H1 (cell line): ENCODE measurements around the gene TXNRD2. TPM values are rescaled to one million over a fixed set of nuclear protein-coding genes. Genes with fewer than 3 reads are reported as not detected.

ENCODE experiments used
- ASH2L ChIP-seq: fragments of 200-600, 300-600 bp; sonication (generic); IDR thresholded peaks from one replicate; pipeline ENCODE4 v1.7.1; 2017; ENCODE audit warnings: low read length
- CHD1 ChIP-seq: IDR thresholded peaks from 2 replicates; pipeline ENCODE4 v1.6.1; 2012; ENCODE audit warnings: low read depth, low read length, improper control_type of control experiment
- GABPA ChIP-seq: IDR thresholded peaks from 2 replicates; pipeline ENCODE4 v1.6.1; 2011; ENCODE audit warnings: mild to moderate bottlenecking, low read length, moderate library complexity, borderline replicate concordance; ENCODE audit not compliant: insufficient read depth
- HDAC2 ChIP-seq, 2 experiments: fragments of 300-600 bp in 1 of 2; sonication (generic) in 1 of 2; IDR thresholded peaks; 2 replicates each; pipeline ENCODE4 v1.6.1; 2011 to 2012; ENCODE audit warnings: low read depth in 2 of 2, low read length in 2 of 2, mild to moderate bottlenecking in 2 of 2, moderate library complexity in 2 of 2, borderline replicate concordance in 1 of 2, inconsistent platforms in 1 of 2
- JUN ChIP-seq: IDR thresholded peaks from 2 replicates; pipeline ENCODE4 v1.6.1; 2011; ENCODE audit warnings: low read depth, mild to moderate bottlenecking, improper control_type of control experiment, low read length
- KDM5A ChIP-seq: fragments of 200-600 bp; IDR thresholded peaks from 2 replicates; pipeline ENCODE4 v1.7.1; 2012; ENCODE audit warnings: mild to moderate bottlenecking, low read length, inconsistent platforms, mixed read lengths
- POLR2AphosphoS5 ChIP-seq: IDR thresholded peaks from 2 replicates; pipeline ENCODE4 v1.6.1; 2011; ENCODE audit warnings: low read depth, low read length
- SUZ12 ChIP-seq: fragments of 200-600 bp; sonication (generic); IDR thresholded peaks from 2 replicates; pipeline ENCODE4 v1.6.1; 2012; ENCODE audit warnings: mild to moderate bottlenecking, inconsistent platforms, low read length, moderate library complexity, mixed read lengths
- TCF12 ChIP-seq: IDR thresholded peaks from 2 replicates; pipeline ENCODE4 v1.6.1; 2011; ENCODE audit warnings: low read depth, mild to moderate bottlenecking, low read length
- polyA plus RNA-seq, 7 experiments: library from polyadenylated mRNA; depleted of rRNA in 3 of 7; stranded (reverse) in 5 of 7; unstranded in 2 of 7; fragments of >200 nt in 5 of 7; fragments of 200-250 nt in 2 of 7; gene quantifications; 1 replicate in 5 of 7; 2 replicates in 1 of 7; 4 replicates in 1 of 7; pipeline versions ENCODE4 v1.2.1 to v1.2.3, GENCODE V29; 2011 to 2013; ENCODE audit warnings: missing spikeins in 2 of 7, mixed read lengths in 2 of 7
- total RNA-seq: library from RNA; stranded (reverse); fragmentation: NEBNext Ultra II Directional; extraction: Animal tissue kit (Norgen Biotek cat#: 25700); gene quantifications from 2 replicates; pipeline ENCODE4 v1.2.1, GENCODE V29; 2021
- TF ChIP-seq, protein P1 (sequence below): fragments of 300-600 bp; sonication (generic); IDR thresholded peaks from 2 replicates; pipeline ENCODE4 v1.7.1; 2012; ENCODE audit warnings: low read length, moderate library complexity, mild to moderate bottlenecking, inconsistent platforms; ENCODE audit not compliant: insufficient replicate concordance

TXNRD2 gene
- total and polyA plus RNA-seq, 2 of the 8 experiments (the other 6 are each of a cell fraction or from before 2014, with no cell fraction given), result 14.8 to 21.9 TPM

DNA sequence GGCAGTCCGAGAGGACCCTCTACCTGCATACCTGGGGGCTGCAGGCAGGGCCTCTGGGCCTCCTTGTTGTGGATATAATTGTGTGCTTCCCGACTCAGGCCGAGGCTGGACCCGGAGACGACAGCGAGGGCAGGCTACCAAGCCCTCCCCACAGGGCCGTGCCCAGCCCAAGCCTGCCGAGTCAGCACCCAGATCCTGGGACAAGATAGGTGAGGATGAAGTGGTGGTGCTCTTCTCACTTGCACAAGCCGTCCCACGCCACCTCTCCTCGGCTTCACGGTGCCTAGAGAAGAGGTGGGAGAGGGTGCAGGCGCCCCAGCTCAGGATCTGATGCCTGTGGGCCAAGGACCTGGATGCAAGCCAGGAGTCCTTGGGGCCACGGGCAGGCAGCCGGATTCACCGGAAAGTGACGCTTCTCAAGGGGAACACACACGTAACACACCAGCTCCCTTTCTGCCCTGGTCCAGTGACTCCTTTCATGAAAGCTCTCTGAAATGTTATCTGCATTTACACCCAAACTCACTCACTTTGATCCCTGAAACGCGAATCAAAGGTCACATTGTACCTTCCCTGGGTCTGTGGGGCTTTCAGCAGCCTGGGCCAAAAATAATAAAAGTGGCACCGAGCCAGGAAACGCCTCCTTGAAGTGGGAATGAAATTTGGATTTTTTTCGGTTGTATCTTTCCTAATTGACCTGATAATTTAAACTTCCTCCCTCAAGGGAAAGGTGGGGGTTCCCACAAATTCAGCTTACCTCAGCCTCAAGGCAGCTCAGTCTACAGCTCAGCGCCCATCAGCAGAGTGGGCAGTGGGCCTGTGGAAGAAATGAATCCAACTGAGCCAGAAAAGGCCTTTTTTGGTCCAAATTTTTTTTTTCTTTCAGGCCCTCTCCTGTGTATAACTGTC lies 85.9 kb downstream of the TXNRD2 start (continued):
- TF ChIP-seq, protein P1, sequence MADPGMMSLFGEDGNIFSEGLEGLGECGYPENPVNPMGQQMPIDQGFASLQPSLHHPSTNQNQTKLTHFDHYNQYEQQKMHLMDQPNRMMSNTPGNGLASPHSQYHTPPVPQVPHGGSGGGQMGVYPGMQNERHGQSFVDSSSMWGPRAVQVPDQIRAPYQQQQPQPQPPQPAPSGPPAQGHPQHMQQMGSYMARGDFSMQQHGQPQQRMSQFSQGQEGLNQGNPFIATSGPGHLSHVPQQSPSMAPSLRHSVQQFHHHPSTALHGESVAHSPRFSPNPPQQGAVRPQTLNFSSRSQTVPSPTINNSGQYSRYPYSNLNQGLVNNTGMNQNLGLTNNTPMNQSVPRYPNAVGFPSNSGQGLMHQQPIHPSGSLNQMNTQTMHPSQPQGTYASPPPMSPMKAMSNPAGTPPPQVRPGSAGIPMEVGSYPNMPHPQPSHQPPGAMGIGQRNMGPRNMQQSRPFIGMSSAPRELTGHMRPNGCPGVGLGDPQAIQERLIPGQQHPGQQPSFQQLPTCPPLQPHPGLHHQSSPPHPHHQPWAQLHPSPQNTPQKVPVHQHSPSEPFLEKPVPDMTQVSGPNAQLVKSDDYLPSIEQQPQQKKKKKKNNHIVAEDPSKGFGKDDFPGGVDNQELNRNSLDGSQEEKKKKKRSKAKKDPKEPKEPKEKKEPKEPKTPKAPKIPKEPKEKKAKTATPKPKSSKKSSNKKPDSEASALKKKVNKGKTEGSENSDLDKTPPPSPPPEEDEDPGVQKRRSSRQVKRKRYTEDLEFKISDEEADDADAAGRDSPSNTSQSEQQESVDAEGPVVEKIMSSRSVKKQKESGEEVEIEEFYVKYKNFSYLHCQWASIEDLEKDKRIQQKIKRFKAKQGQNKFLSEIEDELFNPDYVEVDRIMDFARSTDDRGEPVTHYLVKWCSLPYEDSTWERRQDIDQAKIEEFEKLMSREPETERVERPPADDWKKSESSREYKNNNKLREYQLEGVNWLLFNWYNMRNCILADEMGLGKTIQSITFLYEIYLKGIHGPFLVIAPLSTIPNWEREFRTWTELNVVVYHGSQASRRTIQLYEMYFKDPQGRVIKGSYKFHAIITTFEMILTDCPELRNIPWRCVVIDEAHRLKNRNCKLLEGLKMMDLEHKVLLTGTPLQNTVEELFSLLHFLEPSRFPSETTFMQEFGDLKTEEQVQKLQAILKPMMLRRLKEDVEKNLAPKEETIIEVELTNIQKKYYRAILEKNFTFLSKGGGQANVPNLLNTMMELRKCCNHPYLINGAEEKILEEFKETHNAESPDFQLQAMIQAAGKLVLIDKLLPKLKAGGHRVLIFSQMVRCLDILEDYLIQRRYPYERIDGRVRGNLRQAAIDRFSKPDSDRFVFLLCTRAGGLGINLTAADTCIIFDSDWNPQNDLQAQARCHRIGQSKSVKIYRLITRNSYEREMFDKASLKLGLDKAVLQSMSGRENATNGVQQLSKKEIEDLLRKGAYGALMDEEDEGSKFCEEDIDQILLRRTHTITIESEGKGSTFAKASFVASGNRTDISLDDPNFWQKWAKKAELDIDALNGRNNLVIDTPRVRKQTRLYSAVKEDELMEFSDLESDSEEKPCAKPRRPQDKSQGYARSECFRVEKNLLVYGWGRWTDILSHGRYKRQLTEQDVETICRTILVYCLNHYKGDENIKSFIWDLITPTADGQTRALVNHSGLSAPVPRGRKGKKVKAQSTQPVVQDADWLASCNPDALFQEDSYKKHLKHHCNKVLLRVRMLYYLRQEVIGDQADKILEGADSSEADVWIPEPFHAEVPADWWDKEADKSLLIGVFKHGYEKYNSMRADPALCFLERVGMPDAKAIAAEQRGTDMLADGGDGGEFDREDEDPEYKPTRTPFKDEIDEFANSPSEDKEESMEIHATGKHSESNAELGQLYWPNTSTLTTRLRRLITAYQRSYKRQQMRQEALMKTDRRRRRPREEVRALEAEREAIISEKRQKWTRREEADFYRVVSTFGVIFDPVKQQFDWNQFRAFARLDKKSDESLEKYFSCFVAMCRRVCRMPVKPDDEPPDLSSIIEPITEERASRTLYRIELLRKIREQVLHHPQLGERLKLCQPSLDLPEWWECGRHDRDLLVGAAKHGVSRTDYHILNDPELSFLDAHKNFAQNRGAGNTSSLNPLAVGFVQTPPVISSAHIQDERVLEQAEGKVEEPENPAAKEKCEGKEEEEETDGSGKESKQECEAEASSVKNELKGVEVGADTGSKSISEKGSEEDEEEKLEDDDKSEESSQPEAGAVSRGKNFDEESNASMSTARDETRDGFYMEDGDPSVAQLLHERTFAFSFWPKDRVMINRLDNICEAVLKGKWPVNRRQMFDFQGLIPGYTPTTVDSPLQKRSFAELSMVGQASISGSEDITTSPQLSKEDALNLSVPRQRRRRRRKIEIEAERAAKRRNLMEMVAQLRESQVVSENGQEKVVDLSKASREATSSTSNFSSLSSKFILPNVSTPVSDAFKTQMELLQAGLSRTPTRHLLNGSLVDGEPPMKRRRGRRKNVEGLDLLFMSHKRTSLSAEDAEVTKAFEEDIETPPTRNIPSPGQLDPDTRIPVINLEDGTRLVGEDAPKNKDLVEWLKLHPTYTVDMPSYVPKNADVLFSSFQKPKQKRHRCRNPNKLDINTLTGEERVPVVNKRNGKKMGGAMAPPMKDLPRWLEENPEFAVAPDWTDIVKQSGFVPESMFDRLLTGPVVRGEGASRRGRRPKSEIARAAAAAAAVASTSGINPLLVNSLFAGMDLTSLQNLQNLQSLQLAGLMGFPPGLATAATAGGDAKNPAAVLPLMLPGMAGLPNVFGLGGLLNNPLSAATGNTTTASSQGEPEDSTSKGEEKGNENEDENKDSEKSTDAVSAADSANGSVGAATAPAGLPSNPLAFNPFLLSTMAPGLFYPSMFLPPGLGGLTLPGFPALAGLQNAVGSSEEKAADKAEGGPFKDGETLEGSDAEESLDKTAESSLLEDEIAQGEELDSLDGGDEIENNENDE, result no peak
- no peak for TF ChIP-seq GABPA
- TF ChIP-seq CHD1, result no peak
- no peak for TF ChIP-seq KDM5A
- TF ChIP-seq ASH2L, result no peak
- TF ChIP-seq SUZ12, result no peak
- no peak for TF ChIP-seq JUN
- TF ChIP-seq TCF12, result no peak
- TF ChIP-seq POLR2AphosphoS5, result no peak
- TF ChIP-seq HDAC2 (IDR thresholded peaks at IDR 0.05; ENCODE audit: borderline replicate concordance in 1 of 2, low read depth in 2 of 2, low read length in 2 of 2), result no peak
